Ishikawa (cell line): ENCODE measurements around the gene EZR.

Source experiments
- EP300 ChIP-seq: IDR thresholded peaks from 2 replicates; pipeline ENCODE4 v1.6.1; 2012; ENCODE audit warnings: borderline replicate concordance
- MAX ChIP-seq: IDR thresholded peaks from 2 replicates; pipeline ENCODE4 v1.6.1; 2012
- NFIC ChIP-seq: IDR thresholded peaks from 2 replicates; pipeline ENCODE4 v1.6.1; 2012
- RAD21 ChIP-seq: IDR thresholded peaks from 2 replicates; pipeline ENCODE4 v1.6.1; 2012; ENCODE audit warnings: low read depth
- TAF1 ChIP-seq: IDR thresholded peaks from 2 replicates; pipeline ENCODE4 v1.6.1; 2012; ENCODE audit warnings: low read depth, mild to moderate bottlenecking
- TCF12 ChIP-seq: IDR thresholded peaks from 2 replicates; pipeline ENCODE4 v1.6.1; 2012; ENCODE audit warnings: low read depth
- USF1 ChIP-seq: IDR thresholded peaks from 2 replicates; pipeline ENCODE4 v1.6.1; 2012
- YY1 ChIP-seq: IDR thresholded peaks from 2 replicates; pipeline ENCODE4 v1.6.1; 2012; ENCODE audit warnings: low read depth
- TF ChIP-seq, protein P1 (sequence below): IDR thresholded peaks from 2 replicates; pipeline ENCODE4 v1.6.1; 2012; ENCODE audit warnings: low read depth, mild to moderate bottlenecking

DNA sequence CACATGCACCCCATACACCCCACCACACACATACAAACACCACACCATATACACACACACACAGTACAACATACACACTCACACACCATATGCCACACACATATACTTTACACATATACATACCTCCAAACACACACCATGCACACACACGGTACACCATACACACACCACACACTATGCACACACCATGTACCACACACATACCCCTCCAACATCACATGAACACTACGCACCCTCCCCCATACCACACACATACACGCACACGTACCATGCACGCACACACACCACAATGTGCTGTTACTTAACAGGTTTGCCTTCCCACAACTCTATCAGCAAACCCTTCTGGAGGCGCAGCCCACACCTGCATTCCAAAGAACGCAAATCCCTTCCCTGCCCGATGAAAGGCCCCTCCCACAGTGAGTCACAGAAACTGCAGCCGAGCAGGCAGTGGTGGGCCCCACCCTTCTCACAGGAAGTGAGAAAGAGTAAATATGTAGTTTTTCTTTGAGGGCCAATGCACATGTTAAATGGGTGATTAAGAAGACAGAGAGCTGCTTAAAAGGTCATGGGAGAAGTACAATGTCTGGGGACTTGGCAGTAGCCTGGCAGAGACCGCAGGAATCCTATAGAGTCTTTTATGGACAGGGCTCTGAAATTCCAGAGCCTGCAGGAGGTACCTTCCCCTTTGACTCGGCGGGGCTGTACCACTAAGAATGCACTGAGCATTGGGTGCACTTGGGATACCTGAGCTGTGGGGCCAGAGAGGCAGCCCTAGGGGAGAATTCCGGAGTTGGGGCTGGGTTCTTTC lies 34.1 kb upstream of the EZR start:
- TF ChIP-seq NFIC = peak; percentile 98
- TF ChIP-seq YY1 = peak; percentile 45; the same call in 1 of the 2 replicates
- TF ChIP-seq MAX = peak; percentile 91
- TF ChIP-seq TCF12 = peak; percentile 98
- peak; percentile 99 for TF ChIP-seq EP300
- peak; percentile 29; the same call in 1 of the 2 replicates for TF ChIP-seq RAD21
- no peak for TF ChIP-seq TAF1
- TF ChIP-seq USF1 = no peak
- TF ChIP-seq, protein P1, sequence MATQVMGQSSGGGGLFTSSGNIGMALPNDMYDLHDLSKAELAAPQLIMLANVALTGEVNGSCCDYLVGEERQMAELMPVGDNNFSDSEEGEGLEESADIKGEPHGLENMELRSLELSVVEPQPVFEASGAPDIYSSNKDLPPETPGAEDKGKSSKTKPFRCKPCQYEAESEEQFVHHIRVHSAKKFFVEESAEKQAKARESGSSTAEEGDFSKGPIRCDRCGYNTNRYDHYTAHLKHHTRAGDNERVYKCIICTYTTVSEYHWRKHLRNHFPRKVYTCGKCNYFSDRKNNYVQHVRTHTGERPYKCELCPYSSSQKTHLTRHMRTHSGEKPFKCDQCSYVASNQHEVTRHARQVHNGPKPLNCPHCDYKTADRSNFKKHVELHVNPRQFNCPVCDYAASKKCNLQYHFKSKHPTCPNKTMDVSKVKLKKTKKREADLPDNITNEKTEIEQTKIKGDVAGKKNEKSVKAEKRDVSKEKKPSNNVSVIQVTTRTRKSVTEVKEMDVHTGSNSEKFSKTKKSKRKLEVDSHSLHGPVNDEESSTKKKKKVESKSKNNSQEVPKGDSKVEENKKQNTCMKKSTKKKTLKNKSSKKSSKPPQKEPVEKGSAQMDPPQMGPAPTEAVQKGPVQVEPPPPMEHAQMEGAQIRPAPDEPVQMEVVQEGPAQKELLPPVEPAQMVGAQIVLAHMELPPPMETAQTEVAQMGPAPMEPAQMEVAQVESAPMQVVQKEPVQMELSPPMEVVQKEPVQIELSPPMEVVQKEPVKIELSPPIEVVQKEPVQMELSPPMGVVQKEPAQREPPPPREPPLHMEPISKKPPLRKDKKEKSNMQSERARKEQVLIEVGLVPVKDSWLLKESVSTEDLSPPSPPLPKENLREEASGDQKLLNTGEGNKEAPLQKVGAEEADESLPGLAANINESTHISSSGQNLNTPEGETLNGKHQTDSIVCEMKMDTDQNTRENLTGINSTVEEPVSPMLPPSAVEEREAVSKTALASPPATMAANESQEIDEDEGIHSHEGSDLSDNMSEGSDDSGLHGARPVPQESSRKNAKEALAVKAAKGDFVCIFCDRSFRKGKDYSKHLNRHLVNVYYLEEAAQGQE = no peak
